ENCODE results near the gene BTBD10.

- TF ChIP-seq POLR2A (IDR thresholded peaks at IDR 0.05) (no peak), CTCF (IDR thresholded peaks at IDR 0.05) (no peak)
Measured at GRCh38 chr11:13434247-13435205, 28.5 kb downstream of the BTBD10 start.

Measured in suprapubic skin (tissue), 3 donors.